ENCODE data around the gene THYN1.
A peak's percentile ranks its signal among the peaks of the same experiment; 100 is the strongest.

Gene THYN1

DNA sequence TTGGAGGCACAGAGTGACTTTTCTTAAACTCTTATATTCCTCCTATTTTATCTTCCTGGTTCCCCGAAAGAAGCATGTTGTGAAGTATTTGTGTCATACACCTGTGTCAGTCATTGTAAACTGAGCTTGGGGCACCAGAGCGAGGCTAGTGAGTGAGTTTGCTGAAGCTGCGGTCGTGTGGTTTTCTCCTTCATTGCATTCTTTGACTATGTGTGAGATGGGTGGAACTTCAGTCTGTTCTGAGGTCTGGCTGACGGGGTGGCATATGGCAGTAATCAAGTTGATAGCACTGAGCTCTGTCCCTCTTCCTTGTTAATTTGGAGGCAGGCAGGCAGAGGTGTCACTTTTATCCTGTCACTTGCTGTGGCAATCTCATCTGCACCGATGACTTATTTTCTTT, 24.5 kb downstream of the THYN1 start:
- TF ChIP-seq TAF1 (IDR thresholded peaks at IDR 0.05; ENCODE audit: borderline replicate concordance, low read depth, low read length) (no peak), POLR2A (IDR thresholded peaks at IDR 0.05; ENCODE audit: low read depth, low read length) (no peak), POLR2AphosphoS5 (IDR thresholded peaks at IDR 0.05; ENCODE audit: low read depth, low read length) (no peak)
- DNase-seq (ENCODE audit: insufficient read length) (no peak), FAIRE-seq (peak; percentile 91)

DNA sequence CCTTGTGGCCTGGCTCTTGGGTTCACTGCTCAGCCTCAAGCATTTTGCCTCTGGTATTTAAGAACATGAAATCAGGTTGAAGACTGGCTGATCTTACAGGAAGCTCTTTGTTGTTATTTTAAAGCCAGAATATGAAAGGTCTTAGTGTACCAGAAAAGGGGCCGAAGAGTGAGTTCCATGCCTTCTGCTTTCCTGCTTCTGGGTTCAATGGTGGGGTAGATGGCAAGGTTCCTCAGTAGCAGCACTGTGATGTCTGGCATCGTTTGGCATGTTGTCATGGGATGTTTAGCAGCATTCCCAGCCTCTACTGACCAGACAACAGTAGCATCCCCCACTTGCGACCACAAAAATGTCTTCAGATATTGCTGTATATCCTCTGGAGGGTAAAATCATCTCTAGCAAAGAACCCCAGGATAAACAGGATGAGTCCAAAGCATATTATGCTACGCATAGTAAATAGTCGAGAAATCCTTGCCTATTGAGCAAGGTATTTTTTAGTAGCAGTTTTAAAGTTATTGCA, 26.3 kb downstream of the THYN1 start:
- no peak for FAIRE-seq
- no peak for TF ChIP-seq POLR2AphosphoS5 (IDR thresholded peaks at IDR 0.05; ENCODE audit: low read depth, low read length)
- TF ChIP-seq POLR2A (IDR thresholded peaks at IDR 0.05; ENCODE audit: low read depth, low read length) = no peak
- no peak for TF ChIP-seq TAF1 (IDR thresholded peaks at IDR 0.05; ENCODE audit: borderline replicate concordance, low read depth, low read length)
- no peak for DNase-seq (ENCODE audit: insufficient read length)

DNA sequence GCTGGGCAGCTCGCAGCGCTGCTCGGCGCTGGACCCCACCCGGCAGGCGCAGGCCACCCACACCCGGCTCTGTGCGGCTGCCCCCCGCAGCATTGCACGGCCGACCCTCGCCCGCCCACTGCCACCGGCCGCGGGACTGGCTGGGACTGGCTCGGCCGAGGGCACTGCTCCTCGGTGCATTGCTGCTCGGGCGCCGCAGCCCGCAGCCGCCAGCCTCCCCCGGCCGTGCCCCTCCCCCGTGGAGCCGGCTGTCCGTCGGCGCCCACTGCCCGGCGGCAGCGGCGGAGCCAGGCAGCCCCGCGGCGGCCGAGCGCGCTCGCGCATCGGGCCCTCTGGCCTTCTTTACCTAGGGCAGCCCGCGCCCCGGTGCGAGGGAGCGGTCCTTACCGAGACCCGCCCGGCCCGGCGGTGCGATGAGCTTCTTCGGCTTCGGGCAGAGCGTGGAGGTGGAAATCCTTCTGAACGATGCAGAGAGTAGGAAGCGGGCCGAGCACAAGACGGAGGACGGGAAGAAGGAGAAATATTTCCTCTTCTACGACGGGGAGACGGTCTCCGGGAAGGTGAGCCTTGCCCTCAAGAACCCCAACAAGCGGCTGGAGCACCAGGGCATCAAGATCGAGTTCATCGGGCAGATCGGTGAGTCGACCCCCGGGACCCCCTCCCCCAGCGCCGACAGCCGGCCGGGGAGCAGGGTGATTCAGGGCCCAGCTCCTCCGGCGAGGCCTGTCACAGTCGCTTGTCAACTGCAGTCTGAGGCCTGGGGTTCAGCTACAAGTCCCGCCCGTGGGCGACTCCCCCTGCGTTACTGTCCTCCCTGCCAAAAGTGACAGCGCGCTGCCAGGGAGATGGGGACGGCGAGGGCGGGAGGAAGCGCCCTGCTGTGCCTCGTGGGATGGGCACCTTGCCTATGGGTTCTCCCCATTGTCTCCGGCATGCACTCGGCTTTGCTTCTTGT, 28.2 kb downstream of the THYN1 start:
- DNase-seq (ENCODE audit: insufficient read length) = no peak
- TF ChIP-seq TAF1 (IDR thresholded peaks at IDR 0.05; ENCODE audit: borderline replicate concordance, low read depth, low read length) = no peak
- peak; percentile 55; the same call in 1 of the 2 replicates for TF ChIP-seq POLR2A (IDR thresholded peaks at IDR 0.05; ENCODE audit: low read depth, low read length)
- peak; percentile 19; the same call in 1 of the 2 replicates for TF ChIP-seq POLR2AphosphoS5 (IDR thresholded peaks at IDR 0.05; ENCODE audit: low read depth, low read length)
- FAIRE-seq = peak; percentile 54

DNA sequence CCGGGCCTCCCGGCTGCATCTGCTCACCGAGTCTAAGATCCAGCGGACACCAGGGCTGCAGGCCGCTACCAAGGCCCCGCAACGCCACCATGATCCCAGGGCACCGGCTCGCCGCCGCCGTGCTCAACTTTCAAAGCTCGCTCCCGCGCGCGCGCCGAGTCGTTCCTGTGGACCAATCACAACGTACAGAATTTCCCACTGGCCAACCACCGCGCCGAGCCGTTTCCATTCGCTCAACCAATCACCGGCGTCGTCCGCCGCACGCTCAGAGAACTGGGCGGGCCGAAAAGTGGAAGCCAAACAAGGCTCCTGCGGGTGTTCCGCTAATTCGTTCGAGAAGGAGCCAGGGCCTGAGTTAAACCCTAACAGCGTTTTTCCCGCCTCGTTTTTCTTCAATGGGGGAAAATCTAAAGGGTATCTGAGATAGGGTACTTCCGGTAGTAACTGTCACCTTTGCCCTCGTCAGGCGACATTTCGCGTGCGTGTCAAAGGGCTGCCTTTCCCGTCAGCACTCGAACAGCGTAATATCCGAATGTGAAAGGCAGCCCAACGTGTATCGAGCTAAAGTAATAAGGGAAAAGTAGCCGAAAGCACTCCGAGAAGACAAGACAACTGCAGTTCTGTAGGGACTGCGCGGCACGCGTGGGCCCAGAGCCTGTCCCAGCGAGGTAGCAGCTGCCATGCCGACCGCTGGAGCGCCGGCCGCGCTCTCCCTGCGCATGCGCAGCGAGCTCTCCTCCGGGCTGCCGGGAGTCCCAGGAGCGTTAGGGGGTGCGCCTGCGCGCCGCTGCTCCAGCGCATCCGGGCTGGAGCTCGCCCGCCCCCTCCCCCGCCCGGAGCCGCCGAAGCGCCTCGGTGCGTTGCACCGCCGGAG, 29.1 kb downstream of the THYN1 start, which contains the start of the genes NCAPD3 and VPS26B:
NCAPD3 (minus strand) TSS at position 132 of the 874 bp plus-strand sequence; CDS start at position 91, 41 bp downstream.
VPS26B (plus strand) TSS at position 836 of the 874 bp plus-strand sequence. CDS start 452 bp downstream, outside the sequence.
- peak; percentile 92 for DNase-seq (ENCODE audit: insufficient read length)
- FAIRE-seq = peak; percentile 95
- TF ChIP-seq POLR2AphosphoS5 (IDR thresholded peaks at IDR 0.05; ENCODE audit: low read depth, low read length) (peak; percentile 79), POLR2A (IDR thresholded peaks at IDR 0.05; ENCODE audit: low read depth, low read length) (peak; percentile 88), TAF1 (IDR thresholded peaks at IDR 0.05; ENCODE audit: borderline replicate concordance, low read depth, low read length) (0 out of 2 replicates have a peak, but pooled peaks have one; percentile 43)

DNA sequence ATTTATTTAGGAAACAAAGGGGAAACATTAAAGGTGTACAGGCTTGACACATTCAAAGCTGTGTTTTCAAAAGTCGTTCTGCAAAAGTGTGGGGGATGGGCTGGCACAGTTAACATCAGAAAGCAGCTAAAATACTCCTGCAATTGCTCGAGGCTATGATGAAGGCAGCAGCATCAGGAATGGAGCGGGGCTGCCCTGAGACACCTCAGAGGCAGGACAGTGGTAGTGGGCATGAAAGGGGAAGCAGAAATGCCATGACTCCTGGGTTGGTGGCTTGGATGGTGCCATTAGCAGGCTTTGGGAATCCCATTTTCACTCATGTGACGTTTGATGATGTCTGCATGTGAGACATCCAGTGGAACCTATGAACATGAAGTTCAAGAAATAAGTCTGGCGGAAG, 30.0 kb downstream of the THYN1 start:
- DNase-seq (ENCODE audit: insufficient read length) (no peak), FAIRE-seq (no peak)
- TF ChIP-seq POLR2A (IDR thresholded peaks at IDR 0.05; ENCODE audit: low read depth, low read length) = no peak
- TF ChIP-seq POLR2AphosphoS5 (IDR thresholded peaks at IDR 0.05; ENCODE audit: low read depth, low read length) = no peak
- TF ChIP-seq TAF1 (IDR thresholded peaks at IDR 0.05; ENCODE audit: borderline replicate concordance, low read depth, low read length) = no peak

DNA sequence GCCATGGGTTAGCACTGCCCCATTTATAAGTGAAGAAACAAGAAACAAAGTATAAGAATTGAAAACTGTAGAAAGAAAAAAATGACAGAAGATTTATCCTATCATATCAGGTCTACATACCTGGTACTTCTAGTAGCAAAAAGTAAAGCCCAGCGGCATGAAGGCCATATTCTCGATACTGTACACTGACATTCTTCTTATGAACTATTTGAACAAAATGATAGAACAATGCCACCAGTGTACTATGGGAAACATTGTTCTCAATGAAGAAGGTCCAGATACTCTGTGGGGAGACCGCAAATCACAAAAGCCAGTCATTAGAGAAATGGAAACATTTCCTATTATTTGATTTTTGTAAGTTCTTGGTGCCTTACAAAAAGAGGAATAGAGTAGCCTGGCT, 36.3 kb downstream of the THYN1 start:
- no peak for DNase-seq (ENCODE audit: insufficient read length)
- peak; percentile 21 for FAIRE-seq
- TF ChIP-seq POLR2AphosphoS5 (IDR thresholded peaks at IDR 0.05; ENCODE audit: low read depth, low read length) = no peak
- no peak for TF ChIP-seq TAF1 (IDR thresholded peaks at IDR 0.05; ENCODE audit: borderline replicate concordance, low read depth, low read length)
- no peak for TF ChIP-seq POLR2A (IDR thresholded peaks at IDR 0.05; ENCODE audit: low read depth, low read length)

DNA sequence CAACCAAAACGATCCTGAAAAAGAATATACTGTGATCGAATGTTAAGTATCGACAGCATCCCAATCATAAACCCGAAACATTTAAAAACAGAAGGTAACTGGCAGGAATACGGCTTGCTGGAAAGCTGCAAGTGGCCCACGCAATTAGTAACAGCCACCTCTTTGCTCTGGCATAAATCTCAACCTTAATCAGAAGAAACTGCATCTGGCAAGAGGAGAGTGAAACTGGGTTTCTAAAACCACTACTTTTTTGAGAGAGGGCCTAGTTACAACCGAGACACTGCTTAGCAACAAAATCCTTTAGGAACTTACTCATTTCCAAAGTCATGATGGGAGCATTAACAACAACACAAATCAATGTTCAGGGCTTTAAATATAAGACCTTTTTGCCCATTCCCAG, 37.3 kb downstream of the THYN1 start:
- no peak for FAIRE-seq
- DNase-seq (ENCODE audit: insufficient read length) = no peak

DNA sequence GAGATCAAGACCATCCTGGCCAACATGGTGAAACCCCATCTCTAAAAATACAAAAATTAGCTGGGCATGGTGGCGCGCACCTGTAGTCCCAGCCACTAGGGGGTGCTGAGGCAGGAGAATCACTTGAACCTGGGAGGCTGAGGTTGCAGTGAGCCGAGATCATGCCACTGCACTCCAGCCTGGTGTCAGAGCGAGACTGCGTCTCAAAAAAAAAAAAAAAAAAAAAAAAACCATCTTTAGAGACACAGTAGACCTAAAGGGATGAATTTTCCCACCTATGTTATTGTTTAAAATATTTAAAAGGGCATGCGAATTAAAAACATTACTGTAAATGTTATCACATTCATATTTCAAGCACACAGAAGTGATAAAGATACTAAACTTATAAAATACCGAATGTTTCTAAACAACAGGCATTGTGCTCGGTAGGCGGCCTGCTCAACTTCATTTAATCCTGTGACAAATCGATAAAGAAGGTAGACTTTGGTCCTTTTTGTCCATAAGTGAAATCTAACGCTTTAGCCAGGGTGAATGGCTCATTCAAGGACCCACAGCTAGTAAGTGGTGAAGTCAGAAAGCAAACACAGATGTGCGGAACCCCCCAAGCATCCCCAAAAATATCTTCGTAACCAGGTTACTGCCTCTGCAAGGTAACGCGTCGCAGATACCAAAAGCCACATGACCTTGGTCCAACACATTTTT, 45.5 kb downstream of the THYN1 start:
- DNase-seq (ENCODE audit: insufficient read length) (no peak), FAIRE-seq (peak; percentile 44)
- TF ChIP-seq POLR2A (IDR thresholded peaks at IDR 0.05; ENCODE audit: low read depth, low read length) = no peak

More for the DNA sequence above, 37.3 kb downstream of the THYN1 start:
- TF ChIP-seq TAF1 (IDR thresholded peaks at IDR 0.05; ENCODE audit: borderline replicate concordance, low read depth, low read length) = no peak
- TF ChIP-seq POLR2AphosphoS5 (IDR thresholded peaks at IDR 0.05; ENCODE audit: low read depth, low read length) = no peak
- TF ChIP-seq POLR2A (IDR thresholded peaks at IDR 0.05; ENCODE audit: low read depth, low read length) = no peak

DNA sequence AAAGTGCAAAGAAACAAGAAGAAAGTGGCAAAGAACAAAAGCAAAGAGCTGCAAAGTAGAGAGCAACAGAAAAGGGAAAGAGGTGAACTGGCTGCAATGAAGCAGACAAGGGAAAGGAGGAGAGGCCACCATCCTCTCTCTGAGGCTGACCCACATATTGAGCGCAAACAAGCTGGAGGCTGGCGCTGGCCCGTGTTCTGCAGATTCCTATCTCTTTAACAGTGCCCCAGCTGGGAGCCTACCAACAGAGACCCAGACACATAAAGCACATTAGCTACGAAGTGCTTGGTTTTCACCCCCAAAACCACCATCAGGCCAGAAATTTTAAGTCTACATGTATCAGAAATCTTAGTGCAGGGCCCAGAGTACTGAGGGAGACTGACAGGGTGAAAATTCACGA, 47.0 kb downstream of the THYN1 start:
- FAIRE-seq (no peak), DNase-seq (ENCODE audit: insufficient read length) (no peak)
- no peak for TF ChIP-seq POLR2A (IDR thresholded peaks at IDR 0.05; ENCODE audit: low read depth, low read length)
- TF ChIP-seq TAF1 (IDR thresholded peaks at IDR 0.05; ENCODE audit: borderline replicate concordance, low read depth, low read length) = no peak
- TF ChIP-seq POLR2AphosphoS5 (IDR thresholded peaks at IDR 0.05; ENCODE audit: low read depth, low read length) = no peak

DNA sequence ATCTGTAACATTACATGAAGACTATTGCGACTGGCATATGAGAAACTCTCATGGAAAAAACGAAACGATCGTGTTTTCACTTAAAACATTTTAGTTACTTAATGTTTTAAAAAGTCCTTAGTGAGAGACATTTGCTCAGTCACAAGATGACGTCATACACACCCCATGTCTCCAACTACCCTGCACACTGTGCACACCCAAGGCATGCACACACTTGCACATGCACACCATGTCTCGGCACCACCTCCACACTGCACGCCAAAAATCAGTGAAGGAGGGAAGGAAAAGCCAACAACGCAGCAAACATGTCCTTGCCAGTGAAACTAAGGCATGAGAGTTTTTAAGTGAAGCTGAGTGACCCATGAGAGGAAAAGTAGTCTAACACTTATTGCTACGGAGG, 47.4 kb downstream of the THYN1 start:
- FAIRE-seq (no peak), DNase-seq (ENCODE audit: insufficient read length) (no peak)
- TF ChIP-seq POLR2A (IDR thresholded peaks at IDR 0.05; ENCODE audit: low read depth, low read length) (no peak), TAF1 (IDR thresholded peaks at IDR 0.05; ENCODE audit: borderline replicate concordance, low read depth, low read length) (no peak), POLR2AphosphoS5 (IDR thresholded peaks at IDR 0.05; ENCODE audit: low read depth, low read length) (no peak)
